GM21717 (cell line): Measurements from ENCODE around the gene SSBP2.

Experiments used
- ATAC-seq: cut with Tn5 transposase; IDR thresholded peaks from one replicate; pipeline ENCODE4 v1.9.1; 2021; ENCODE audit warnings: mild to moderate bottlenecking, moderate library complexity; ENCODE audit not compliant: unreplicated experiment

SSBP2 gene

DNA sequence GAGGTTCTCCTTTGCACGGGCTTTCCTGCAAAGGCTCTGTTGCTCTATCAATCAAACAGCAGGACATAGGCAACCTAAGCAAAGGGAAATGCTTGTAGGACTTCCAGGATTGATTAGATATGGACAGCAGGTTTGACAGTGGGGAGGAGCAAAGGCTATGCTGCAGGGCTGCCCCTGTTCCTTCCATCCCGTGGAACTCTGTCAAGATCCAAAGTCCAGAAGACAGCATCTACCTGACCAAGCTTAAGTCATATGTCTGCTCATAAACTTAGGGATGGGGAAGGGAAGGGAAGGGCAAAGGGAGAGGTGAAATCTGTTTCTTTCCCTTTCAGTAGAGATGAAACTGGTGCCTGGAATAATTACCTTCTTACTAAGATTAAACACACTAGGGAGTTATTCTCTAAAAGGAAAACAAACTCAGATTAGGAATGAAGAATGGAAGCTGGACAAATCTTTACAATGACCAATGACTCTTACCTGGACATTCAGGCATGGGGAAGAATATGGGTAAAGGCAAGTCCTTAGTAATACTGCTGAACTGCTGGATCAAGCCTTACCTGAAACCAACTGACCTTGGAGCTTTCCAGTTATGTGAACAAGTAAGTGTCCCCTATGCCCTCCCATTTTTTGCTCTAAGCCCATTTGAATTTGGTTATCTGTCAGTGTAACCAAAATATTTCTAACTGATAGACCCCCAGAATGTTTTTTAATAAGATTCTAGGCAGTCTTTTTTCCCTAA, 348.5 kb downstream of the SSBP2 start:
- ATAC-seq, result no peak

DNA sequence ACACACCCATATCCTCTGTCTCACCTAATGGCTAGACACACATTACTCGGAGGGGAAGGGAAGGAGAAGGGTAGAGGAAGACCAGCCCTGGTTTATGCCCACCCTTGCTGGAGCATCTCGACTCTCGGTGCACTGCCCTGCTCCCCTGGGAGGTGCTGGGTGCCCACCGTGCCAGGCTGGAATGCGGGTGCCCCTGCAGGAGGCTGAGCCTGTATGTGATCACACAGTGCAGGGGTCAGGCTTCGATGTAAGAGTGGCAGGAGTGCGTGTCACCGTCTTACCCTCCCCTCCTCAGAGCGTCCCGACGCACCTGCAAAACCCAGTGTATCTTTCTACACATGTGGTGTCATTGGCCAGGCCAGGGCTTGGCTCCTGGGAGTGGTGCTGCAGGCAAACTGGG, 349.6 kb downstream of the SSBP2 start:
- ATAC-seq, result no peak

DNA sequence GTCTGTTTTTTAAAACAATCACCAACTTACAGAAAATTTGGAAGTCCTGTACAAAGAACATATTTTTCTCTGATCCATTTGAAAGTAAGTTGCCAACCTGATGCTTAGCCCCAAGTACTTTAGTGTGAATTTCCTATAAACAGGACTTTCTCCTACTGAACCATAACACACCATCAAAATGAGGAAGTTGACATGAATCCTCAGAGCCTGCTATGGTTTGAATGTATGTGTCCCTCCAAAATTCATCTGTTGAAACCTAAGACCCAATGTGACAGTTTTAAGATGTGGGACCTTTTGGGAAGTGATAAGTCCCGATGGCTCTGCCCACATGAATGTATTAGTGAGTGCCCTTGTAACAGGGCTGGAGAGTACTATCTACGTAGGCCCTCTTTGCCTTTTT, 350.5 kb downstream of the SSBP2 start:
- no peak for ATAC-seq

DNA sequence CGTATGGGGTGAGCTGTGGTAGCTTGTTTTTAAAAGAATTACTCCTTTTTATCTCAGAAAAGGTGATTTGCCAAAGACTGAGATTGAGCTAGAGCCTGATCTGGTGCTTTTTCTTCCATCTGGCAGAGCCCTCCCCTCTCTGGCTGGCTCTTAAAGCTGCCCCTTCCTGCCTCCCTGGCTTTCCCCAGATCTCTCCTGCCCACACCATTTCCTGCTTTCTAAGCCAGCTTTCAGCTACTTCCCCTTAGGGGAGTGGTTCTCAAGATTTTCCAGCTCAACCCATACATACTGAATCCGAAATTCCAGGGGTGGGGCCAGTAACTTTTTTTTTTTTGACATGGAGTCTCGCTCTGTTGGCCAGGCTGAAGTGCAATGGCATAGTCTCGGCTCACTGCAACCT, 352.2 kb downstream of the SSBP2 start:
- ATAC-seq, result no peak

DNA sequence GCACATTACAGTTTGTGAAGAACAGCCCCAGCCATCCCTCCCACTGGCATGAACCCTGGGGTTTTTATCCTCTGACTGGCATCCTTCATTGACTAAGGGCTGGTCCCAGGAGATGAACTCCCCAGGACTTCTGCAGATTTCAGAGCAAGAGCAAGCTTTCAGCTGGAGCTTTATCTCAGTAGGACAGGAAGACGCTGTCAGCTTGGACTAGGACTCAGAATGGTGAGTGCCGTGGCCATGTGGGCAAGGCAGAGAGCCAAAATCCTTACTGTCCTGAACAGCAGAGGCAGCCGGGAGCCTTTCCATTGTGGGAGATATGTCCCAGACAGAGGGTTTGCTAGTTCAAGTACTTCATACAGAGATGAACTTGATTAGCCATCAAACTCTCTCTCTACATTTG, 353.7 kb downstream of the SSBP2 start:
- ATAC-seq, result no peak

DNA sequence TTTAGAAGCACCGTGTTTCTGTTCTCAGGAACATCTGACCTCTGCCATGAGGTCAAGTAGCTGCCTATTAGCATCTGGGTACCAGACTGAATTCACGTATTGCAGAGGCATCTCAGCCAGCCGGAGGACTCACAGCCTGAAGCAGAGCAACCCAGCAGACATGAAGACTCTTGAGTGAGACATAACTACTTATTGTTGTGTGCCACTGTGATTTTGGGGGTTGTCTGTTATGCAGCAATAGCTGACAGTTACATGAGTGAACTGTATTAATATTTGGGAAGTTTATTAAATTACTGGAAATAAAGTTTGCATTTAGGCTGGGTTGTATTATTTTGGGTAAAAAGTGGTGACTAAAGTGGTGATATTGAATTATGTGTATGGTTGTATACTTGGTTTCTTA, 355.6 kb downstream of the SSBP2 start:
- ATAC-seq, result no peak

DNA sequence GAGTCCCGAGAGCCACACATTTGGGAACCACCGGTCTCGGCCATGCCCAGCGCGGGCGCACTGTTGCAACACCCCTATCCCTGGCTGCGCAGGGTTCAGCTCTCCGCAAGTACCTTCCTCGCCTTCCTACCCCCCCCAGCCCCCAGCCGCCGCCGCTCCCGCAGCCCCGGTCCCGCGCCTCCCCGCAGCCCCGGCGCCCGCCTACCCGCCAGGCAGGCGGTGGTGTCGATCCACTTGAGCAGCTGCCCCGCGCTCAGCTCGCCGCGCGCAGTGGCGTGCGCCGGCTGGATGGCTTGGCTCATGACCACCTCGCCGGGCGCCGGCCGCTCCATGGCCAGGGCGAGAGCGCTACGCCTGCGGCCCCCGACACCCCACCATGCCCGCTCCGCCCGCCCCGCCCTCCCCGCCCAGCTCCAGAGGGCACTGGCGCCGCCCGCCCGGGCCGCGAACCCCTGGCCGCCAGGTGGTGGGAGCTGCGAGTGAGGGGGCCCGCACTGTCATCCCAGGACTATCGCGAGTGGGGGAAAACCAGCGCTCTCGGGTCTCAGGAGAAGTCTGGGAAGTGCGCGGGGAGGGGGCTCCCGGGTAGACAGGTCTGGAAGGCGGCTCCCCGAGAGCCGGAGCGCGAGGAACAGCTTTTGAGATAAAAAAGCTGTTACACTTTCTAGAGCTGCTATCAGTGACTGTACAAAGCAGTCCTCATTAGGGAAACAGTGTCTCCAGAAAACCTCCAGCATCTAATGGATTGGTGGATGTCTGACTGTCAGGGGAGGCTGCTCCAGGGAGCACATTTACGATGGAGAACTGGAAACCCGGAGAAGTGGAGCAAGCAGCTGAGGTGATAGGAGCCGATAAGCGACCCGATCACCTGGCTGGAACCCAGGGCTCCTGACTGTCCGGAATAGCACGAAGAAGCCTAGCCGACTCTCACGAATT, 356.8 kb downstream of the SSBP2 start, which contains the start of gene ACOT12:
Gene ACOT12, minus strand, starts transcription at position 352 of the 936 bp plus-strand sequence. Its CDS starts 20 bp downstream, at position 332.
- ATAC-seq, result no peak

DNA sequence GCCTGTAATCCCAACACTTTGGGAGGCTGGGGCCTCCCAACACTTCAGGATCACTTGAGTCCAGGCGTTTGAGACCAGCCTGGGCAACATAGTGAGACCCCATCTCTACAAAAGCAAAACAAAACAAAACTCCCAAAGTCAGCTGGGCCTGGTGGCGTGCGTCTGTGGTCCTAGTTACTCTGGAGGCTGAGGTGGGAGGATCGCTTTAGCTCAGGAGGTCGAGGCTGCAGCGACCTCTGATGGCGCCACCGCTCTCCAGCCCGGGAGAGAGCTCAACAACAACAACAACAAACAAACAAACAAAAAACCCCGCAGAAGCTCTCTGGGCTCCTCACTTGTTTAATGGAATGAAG, 357.5 kb downstream of the SSBP2 start:
- ATAC-seq, result no peak

DNA sequence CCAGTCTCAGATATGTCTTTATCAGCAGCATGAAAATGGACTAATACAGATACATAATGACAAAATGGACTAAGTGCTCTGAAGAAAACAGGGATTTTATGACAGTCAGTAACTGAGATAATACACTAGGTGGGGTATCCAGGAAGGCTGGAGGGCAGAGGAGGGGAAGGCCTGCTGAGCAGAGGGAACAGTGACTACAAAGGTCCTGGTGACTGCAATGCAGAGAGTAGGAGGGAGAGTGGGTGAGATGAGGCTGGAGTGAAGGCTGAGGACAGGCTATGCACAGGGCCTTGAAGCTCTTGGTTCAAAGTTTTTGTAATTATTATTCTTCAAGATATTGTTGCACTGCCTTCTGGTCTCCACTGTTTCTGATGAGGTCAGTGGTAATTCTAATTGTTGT, 361.9 kb downstream of the SSBP2 start:
- no peak for ATAC-seq

DNA sequence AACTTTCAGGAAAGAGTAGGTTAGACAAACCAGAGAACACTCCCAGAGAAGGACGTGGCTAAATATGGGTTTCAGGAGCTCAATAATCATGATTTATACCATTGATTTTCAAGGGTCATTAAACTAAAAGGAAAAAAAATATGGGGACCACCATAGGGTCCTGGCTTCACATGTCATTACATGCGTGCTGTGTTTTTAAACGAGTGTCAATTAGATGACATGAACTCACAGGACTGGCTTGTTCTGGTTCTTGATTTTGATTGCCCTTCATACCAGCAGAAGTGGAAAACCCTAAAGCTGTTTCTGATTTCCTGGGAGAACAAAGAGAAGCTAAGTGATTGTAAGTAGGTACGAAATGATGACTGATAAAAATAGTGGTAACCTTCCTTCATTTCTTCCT, 362.7 kb downstream of the SSBP2 start:
- ATAC-seq, result no peak

DNA sequence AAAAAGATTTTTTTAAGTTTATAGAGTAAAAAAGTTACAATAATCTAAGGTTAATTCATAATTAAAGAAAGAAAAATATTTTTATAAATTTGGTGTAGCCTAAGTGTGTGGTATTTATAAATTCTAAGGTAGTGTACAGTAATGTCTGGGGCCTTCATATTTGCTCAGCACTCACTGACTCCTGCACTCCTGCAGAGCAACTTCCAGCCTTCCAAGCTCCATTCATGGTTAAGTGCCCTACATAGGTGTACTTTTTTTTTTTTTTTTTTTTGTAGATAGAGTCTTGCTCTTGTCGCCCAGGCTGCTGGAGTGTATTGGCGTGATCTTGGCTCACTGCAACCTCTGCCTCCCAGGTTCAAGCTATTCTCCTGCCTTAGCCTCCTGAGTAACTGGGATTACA, 367.0 kb downstream of the SSBP2 start:
- ATAC-seq, result no peak

DNA sequence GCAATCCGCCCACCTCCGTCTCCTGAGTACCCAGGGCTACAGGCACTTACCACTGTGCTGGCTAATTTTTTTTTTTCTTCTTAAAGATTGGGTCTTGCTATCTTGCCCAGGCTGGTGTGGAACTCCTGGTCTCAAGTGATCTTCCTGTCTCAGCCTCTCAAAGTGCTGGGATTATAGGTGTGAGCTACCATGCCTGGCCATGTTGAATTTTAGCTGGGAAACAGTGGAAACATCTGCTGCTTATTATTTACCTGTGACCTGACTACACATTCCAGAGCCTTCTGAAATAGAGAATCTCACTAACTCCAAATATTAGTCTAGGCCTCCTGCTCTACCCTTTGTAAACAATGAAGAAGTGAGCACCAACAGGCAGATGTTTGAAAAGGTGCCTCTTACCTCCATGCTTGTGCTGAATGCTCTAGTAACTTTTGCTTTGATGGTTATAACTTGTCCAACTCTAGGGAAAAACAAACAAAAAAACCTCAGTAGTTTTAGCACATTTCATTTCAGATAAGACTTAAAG, 379.5 kb downstream of the SSBP2 start:
- ATAC-seq, result no peak

DNA sequence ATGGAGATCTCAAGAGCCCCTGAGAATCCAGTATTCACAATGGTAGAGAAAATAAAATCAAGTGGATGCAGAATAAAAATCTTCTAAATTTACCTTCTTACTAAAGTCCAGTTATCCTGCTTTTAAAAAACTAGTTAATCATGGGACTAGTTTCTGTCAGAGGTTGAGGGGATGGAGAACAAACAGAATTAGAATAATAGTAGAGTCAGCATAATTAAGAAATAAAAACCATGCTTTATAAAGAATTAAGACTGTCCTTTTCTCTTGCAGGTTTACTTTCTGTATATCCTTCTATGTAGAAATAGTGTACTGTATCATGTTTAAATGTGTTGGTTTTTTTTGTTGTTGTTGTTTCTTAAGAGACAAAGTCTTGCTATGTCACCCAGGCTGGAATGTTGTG, 380.0 kb downstream of the SSBP2 start:
- no peak for ATAC-seq

DNA sequence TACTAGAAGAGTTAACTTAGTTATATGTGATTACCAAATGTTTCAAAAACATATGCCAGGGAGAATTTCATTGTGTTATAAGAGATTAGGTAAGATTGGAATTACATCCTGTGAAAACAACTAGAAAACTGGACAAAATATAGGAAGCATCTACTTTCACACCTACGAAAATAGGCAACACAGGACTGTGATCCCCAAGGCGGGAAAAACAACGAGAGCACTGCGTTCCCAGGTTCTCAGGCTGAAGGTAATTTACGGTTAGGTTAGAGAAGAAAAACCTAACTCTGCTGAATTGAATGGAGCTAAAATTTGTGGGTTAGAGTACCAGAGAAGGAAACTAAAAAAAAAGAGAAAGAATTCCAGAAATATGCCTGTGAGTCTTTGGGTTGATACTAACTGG, 385.4 kb downstream of the SSBP2 start:
- no peak for ATAC-seq

DNA sequence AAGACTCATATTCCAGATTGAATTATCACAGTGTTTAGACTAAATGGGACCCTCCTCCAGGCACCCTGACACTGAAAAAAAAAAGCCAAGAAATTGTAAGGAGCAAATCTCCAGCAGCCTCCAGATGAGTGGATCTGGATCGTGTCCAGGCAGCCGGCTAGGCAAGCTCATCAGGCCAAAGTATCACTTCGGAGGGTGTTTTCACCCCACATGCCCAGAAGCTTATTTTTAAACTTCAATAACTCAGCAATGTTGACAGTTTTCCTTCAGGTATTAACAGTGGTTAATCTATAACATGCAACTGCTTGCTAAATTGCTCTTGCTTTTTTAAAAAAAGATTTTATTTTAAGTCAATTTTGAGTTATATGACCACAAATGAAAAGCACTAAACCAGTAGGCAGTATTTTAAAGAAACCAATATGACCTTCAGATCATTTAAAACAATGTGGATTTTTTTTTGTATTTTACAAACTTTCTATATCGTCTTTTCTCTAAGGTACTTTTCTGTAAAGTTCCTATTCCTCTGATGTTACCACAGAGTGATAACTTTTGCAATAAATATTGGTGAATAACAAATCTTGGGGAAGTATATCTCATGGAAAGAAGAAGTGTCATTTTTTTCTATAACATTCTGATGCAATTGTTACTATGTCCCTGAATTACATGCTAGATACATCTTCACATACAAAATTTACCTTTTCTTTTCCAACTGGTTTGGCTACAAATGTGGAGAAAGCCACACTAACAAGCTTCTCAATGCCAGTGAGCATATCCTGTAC, 387.6 kb downstream of the SSBP2 start:
- ATAC-seq, result no peak
